ENCODE measurements around the gene HHIPL1. TPM values are rescaled to one million over a fixed set of nuclear protein-coding genes. Genes with fewer than 3 reads are reported as not detected.
A peak's percentile ranks its signal among the peaks of the same experiment; 100 is the strongest.

The HHIPL1 gene
- total RNA-seq, 1 donor from 2014 or later, result 4.2 TPM

DNA sequence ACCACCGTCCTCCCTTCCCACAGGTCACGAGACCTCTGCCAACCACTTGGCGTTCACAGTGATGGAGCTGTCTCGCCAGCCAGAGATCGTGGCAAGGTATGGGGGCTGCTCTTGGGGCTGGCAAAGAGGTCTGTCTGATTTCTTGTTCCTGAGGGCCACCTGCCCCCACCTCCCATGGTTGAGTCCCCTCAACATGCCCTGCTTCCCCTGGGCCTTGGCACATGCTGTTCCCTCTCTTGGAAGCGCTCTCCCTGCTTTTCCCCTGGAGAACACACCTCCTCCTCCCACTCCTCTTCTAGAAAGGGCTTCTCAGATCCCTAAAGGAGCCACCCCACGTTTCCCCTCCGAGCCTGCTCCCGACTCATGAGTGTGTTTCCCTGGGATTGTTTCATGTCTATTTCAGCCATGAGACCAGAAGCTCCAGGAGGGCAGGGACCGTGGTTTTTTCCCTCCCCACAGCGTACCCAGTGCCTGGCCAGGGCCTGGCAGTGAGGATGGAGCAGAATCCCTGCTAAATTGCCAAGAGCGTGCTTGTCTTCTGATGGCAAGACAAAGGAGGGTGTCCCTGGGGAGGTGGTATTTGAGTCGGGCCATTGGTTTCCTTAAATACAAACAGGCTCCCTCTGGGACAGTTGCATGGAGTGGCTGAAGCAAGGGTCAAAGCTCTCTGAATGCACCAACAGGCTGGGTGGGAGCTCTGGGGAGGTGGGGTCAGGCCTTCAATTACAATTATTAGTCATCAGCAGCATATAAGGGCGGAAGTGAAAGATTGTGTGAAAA is 73.3 kb downstream of the HHIPL1 start:
- intact Hi-C loops (cut with DNase I), result no loop called here
- no peak for ATAC-seq
- DNase-seq (ENCODE audit: low spot score), result no peak

DNA sequence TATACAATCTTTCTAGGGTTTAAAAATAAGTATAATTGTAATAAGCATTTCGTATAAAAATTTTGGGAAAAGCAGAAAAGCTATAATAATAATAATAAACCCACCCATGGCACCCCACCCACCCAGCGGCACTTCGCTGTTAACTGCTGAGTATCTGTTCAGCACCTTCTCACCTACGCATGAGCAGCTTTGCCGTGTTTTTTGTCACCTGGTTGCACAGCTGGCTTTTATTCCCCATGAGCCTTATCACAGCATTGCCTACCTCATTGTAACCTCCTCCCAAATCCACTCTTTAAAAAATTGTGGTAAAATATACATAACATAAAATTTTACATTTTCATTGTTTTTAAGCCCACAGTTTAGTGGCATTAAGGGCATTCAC is 73.9 kb downstream of the HHIPL1 start:
- DNase-seq (ENCODE audit: low spot score) (no peak), ATAC-seq (no peak)
- intact Hi-C loops (cut with DNase I), result no loop called here

DNA sequence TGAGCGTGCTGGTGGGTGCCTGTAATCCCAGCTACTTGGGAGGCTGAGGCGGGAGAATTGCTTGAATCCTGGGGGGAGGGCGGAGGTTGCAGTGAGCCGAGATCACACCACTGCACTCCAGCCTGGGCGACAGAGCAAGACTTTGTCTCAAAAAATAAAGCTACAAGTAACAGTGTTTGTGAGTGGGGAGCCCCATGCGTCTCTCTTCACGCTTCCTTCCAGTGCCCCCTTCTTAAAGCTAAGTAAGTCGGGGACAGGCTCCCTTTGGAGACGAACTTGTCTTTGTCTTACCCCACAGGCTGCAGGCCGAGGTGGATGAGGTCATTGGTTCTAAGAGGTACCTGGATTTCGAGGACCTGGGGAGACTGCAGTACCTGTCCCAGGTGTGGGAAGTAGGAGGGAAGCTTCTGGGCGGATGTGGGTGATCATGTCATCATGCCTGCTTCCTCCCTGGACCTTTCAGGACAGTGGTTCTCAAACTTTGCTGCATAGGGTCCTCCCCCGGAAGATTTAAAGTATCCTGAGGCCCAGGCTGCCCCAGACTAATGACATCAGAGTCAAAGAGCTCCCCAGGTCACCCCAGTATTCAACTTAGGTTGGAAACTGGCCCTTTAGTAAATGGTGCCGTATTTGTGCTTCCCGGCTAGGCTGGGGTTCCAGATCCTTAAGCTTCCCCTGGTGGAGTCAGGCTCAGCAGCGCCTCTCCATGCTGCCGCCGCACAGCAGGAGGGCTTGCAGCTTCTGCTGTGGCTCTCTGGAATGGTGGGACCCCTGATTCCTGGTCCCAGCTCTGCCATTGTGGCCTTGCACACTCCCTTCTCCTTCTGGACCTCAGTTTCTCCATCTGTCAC is 76.2 kb downstream of the HHIPL1 start:
- DNase-seq (ENCODE audit: low spot score) (peak; percentile 27), ATAC-seq (no peak)
- intact Hi-C loops (cut with DNase I), result no loop called here

DNA sequence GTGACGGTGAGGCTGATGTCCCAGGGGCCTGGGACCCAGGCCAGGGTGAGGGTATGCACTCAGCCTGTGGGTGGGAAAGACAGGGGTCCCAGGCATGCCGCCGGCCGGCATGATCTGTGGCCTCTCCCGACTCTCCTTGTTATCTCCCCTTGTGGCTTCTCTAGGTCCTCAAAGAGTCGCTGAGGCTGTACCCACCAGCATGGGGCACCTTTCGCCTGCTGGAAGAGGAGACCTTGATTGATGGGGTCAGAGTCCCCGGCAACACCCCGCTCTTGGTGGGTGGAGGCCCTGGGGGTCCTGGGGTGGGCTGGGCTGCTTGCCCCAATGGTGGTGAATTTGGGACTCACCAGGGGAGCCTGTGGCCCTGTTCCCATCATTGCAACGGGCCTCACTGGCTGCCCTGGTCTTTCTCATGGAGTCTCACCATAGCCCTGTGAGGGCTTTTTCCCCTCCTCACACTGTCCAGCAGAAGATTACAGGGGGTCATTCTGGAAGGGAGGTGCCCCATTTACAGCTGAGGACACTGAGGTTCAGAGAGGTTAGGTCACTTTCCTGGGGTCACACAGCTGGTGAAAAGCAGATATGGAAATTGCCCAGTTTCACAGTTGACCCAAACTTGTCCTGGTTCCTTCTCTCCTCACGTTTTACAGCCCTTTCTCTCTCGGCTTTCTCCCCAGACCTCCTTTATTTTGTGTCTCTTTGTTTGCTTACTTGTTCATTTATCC is 77.0 kb downstream of the HHIPL1 start:
- intact Hi-C loops (cut with DNase I), result no loop called here
- ATAC-seq, result no peak
- DNase-seq (ENCODE audit: low spot score), result peak; percentile 45

DNA sequence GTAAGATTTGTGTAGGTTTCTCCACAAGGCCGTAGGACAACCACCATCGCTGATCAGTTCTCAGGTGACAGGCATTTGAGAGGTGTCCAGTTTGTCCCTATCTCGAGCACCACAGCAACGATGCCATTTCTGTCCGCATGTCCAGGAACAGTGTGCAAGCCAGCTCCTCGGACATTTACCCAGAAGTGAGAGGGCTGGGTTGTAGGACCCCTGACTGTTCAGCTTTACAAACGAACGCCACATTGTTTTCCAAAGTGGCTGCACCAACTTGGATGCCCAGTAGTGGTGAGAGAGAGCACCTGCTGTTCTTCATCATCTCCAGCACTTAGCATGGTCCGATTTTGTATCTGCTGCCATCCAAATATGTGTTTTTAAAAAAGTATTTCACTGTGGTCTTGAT is 77.8 kb downstream of the HHIPL1 start:
- ATAC-seq (no peak), DNase-seq (ENCODE audit: low spot score) (peak; percentile 17)
- intact Hi-C loops (cut with DNase I), result no loop called here

DNA sequence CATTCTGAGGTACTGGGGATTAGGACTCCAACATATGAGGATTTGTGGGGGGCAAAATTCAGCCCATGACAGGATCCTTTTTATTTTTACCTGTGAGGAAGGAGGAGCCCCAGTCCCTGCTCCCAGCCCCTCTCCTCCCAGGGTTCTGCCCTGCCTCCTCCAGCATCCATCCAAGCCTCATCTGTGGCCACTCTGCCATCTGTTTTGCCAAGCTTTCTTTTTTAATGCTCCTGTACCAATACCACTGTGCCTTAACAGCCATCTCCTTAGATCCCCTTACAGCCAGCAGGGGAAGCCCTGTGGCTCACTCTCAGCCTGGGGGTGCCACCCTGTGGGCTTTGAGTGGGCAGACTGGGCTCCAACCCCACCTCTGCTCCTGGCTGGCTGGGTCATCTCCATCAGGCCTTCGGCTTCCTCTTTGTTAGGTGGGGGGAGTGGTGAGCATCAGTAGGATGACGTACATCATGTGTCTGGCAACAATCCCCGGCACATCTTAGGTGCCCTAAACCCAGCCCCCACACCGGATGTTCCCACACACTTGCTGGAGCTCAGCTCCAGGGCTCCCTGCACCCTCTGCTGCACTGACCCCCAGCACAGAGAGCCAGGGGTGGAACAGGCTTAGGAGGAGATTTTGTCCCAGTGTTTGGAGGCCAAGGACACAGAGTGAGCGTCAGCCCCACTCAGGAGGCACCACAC is 79.4 kb downstream of the HHIPL1 start:
- no peak for ATAC-seq
- intact Hi-C loops (cut with DNase I), result no loop called here
- peak; percentile 43 for DNase-seq (ENCODE audit: low spot score)

DNA sequence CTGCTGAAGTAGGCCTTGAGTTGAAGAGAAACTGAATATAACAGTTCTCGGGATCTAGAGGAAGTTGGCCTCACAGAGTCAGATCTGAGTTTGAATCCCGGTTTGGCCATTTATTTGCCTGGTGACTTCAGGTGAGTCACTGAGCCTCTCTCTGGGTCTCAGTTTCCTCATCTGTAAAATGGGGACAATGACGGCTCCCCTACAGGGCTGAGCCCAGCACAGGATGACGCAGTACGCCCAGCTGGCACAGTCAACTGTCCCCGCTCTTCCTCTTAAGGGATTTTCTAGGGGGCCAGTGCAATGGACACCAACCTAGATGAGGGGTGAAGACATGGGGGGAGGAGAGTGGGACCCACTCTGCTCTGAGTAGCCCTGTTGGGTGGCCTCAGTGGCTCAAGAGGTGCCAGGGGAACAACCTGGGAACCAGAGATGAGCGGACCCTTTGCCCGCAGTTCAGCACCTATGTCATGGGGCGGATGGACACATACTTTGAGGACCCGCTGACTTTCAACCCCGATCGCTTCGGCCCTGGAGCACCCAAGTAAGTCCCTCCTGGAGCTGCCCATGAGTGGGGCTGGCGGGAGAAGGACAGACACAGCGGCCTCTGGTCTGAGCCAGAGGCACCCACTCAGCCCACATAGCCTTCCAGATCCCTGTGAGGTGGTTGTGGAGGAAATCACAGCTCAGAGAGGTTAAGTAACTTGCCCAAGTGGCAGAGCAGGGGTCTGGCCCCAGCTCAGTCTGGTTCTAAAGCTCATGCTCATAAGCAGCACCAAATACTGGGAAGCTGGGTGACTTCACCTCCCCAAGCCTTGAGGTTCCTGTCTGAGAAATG is 80.2 kb downstream of the HHIPL1 start:
- intact Hi-C loops (cut with DNase I), result no loop called here
- ATAC-seq (no peak), DNase-seq (ENCODE audit: low spot score) (peak; percentile 37)

DNA sequence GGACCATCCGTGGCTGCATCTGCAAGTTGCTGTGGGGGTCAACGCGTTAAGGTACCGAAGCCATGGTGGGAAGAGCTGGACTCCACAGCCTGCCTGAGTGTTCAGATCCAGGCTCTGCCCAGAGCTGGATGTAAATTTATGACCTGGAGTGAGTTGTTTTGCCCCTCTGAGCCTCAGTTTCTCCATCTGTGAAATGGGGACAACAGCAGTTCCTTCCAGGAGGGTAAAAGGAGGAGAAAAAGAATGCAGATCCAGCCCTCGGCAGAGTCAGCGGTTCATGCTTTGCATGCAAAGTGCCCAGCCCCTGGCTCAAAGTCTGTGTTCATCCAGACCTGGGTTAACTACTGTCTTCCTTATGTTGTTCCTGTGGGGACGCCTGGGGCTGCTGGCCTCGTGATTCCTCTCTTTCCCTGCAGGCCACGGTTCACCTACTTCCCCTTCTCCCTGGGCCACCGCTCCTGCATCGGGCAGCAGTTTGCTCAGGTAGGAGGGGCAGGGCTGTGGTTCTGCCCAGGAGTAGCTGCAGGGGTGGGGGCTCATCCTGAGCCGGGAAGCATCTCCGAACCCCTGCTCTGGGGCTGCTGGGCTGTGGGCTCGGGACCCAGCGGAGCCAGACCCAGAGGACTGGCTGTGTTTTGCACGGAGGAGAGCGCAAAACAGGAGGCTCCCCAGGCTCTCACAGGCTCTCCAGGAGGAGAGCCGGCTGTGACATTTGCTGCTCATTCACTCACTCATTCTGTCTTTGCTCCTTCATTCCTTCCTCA is 81.0 kb downstream of the HHIPL1 start:
- DNase-seq (ENCODE audit: low spot score) (peak; percentile 43), ATAC-seq (no peak)
- intact Hi-C loops (cut with DNase I), result no loop called here

DNA sequence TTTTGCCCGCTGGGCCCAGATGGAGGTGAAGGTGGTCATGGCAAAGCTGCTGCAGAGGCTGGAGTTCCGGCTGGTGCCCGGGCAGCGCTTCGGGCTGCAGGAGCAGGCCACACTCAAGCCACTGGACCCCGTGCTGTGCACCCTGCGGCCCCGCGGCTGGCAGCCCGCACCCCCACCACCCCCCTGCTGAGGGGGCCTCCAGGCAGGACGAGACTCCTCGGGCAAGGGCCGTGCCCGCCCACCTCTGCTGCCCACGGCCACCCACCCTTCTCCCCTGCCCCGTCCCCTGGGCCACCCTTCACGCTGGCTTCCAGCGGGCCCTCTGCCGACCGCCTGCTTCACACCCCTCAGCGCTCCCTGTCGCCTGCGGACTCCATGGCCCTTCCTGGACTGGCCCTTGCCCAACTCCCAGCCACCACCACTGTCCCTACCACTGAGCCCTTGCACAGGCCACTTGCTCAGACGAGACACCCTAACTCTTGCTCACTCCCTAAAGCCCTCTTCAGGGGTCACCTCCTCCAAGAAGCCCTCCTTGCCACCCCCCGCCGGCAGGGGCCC is 81.7 kb downstream of the HHIPL1 start:
- peak; percentile 55 for DNase-seq (ENCODE audit: low spot score)
- intact Hi-C loops (cut with DNase I), result no loop called here

DNA sequence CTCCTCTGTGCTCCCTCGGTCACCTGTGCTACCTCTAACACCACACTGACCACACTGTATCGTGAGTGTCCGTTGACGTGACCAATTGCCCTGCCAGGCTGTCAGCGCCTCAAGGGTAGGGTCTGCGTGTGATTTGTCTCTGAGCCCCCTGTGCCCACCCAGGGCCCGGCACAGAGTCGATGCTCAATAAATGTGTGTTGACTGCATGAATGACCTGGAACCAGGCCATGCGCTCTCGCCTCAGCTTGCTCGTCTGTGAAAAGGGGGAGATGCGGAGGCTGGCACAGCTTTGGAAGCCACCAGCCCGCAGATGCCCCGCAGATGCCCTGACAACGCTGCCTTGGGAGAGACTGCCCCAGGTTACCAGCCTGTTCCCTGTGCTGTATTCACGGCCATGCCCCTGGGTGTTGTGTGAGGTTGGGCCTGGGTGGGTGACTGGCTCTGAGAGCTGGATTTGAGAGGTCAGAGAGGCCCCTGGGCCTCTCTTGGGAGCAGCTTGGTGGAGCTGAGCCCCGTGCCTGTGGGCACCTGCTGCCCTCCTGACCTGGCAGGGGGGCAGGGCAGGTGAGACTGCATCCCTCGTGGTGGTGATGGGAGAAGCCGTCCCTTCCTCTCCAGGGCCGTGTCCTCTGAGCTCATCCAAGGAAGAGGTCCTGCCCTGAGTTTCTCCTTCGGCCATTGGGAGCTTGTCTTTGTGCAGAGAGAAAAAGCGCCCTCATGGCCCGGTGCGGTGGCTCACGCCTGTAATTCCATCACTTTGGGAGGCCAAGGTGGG is 82.4 kb downstream of the HHIPL1 start:
- ATAC-seq (no peak), DNase-seq (ENCODE audit: low spot score) (peak; percentile 51)
- intact Hi-C loops (cut with DNase I), result no loop called here

More for the DNA sequence above, 81.7 kb downstream of the HHIPL1 start:
- no peak for ATAC-seq

- ATAC-seq (no peak), DNase-seq (ENCODE audit: low spot score) (peak; percentile 56)
- intact Hi-C loops (cut with DNase I), result no loop called here
Measured at GRCh38 chr14:99728231-99728920, 83.4 kb downstream of the HHIPL1 start.

GRCh38 chr14:99728981-99729451 is 84.1 kb downstream of the HHIPL1 start:
- intact Hi-C loops (cut with DNase I), result no loop called here
- ATAC-seq (no peak), DNase-seq (ENCODE audit: low spot score) (peak; percentile 36)

Data from sciatic nerve (tissue), 2 donors.